Mesenchymal stem cell (in vitro differentiated cells and primary cell): Measurements from ENCODE around the gene PSPC1.
A peak's percentile ranks its signal among the peaks of the same experiment; 100 is the strongest.
"Not testable (repeated sequence)": the region's sequence is repeated elsewhere in the genome, so short reads cannot be mapped to it uniquely, and the experiment has no call there.

Experiments used
- DNase-seq: peaks from one replicate; pipeline ENCODE4 v3.0.0-alpha.2; 2013
- H2AFZ ChIP-seq: one replicate; pipeline ENCODE4 v1.6.1; 2013; ENCODE audit warnings: low read depth, mild to moderate bottlenecking, control low read depth, inconsistent platforms, low read length, moderate library complexity
- H2AK5ac ChIP-seq: 2 replicates; pipeline ENCODE4 v1.6.1; 2013; ENCODE audit warnings: low read length, moderate library complexity, mild to moderate bottlenecking, inconsistent platforms; ENCODE audit not compliant: severe bottlenecking
- H2BK120ac ChIP-seq: one replicate; pipeline ENCODE4 v1.6.1; 2013; ENCODE audit warnings: low read depth, mild to moderate bottlenecking, inconsistent platforms, low read length, moderate library complexity
- H2BK12ac ChIP-seq, 2 experiments: one replicate each; pipeline ENCODE4 v1.6.1; 2013; ENCODE audit warnings: inconsistent platforms in 2 of 2, low read length in 2 of 2, mild to moderate bottlenecking in 2 of 2, moderate library complexity in 2 of 2, control low read depth in 1 of 2
- H2BK15ac ChIP-seq: one replicate; pipeline ENCODE4 v1.6.1; 2013; ENCODE audit warnings: mild to moderate bottlenecking, low read depth, inconsistent platforms; ENCODE audit not compliant: poor library complexity, severe bottlenecking
- H2BK5ac ChIP-seq: 2 replicates; pipeline ENCODE4 v1.6.1; 2013; ENCODE audit warnings: low read depth, mild to moderate bottlenecking, low read length, control low read depth, inconsistent platforms; ENCODE audit not compliant: poor library complexity, severe bottlenecking
- H3K14ac ChIP-seq, 2 experiments: one replicate each; pipeline ENCODE4 v1.6.1; 2013; ENCODE audit warnings: inconsistent platforms in 2 of 2, low read length in 2 of 2, control low read depth in 1 of 2, mild to moderate bottlenecking in 1 of 2, moderate library complexity in 1 of 2
- H3K18ac ChIP-seq, 2 experiments: one replicate each; pipeline ENCODE4 v1.6.1; 2013; ENCODE audit warnings: inconsistent platforms in 2 of 2, low read length in 2 of 2, control low read depth in 1 of 2, low read depth in 1 of 2, mild to moderate bottlenecking in 1 of 2
- H3K23ac ChIP-seq, 2 experiments: one replicate each; pipeline ENCODE4 v1.6.1; 2013; ENCODE audit warnings: inconsistent platforms in 2 of 2, low read length in 2 of 2, mild to moderate bottlenecking in 2 of 2, moderate library complexity in 2 of 2, control low read depth in 1 of 2
- H3K27ac ChIP-seq: 2 replicates; pipeline ENCODE4 v1.5.1; 2013; ENCODE audit warnings: mild to moderate bottlenecking, moderate library complexity, low read length, control low read depth, inconsistent platforms; ENCODE audit not compliant: poor library complexity, severe bottlenecking
- H3K27me3 ChIP-seq, 2 experiments: 2 replicates each; pipeline versions ENCODE4 v1.6.1 to v1.7.0; 2013; ENCODE audit warnings: low read length in 2 of 2, mild to moderate bottlenecking in 2 of 2, moderate library complexity in 2 of 2, control low read depth in 1 of 2, inconsistent platforms in 1 of 2; ENCODE audit not compliant: control insufficient read depth in 1 of 2, insufficient read depth in 1 of 2
- H3K36me3 ChIP-seq, 2 experiments: 2 replicates each; pipeline versions ENCODE4 v1.6.1 to v1.7.0; 2013; ENCODE audit warnings: low read length in 2 of 2, control low read depth in 1 of 2, inconsistent platforms in 1 of 2, low read depth in 1 of 2, mild to moderate bottlenecking in 1 of 2; ENCODE audit not compliant: insufficient read depth in 2 of 2, control insufficient read depth in 1 of 2
- H3K4ac ChIP-seq, 2 experiments: one replicate each; pipeline ENCODE4 v1.6.1; 2013; ENCODE audit warnings: inconsistent platforms in 2 of 2, low read length in 2 of 2, mild to moderate bottlenecking in 2 of 2, moderate library complexity in 2 of 2, control low read depth in 1 of 2, low read depth in 1 of 2
- H3K4me1 ChIP-seq: 2 replicates; pipeline ENCODE4 v1.6.1; 2013; ENCODE audit warnings: low read depth, low read length, control low read depth; ENCODE audit not compliant: control insufficient read depth, insufficient read depth
- H3K4me2 ChIP-seq: 2 replicates; pipeline ENCODE4 v1.6.1; 2013; ENCODE audit warnings: low read length, mild to moderate bottlenecking, inconsistent platforms; ENCODE audit not compliant: poor library complexity, severe bottlenecking
- H3K4me3 ChIP-seq, 2 experiments: 2 replicates each; pipeline versions ENCODE4 v1.5.1 to v1.7.0; 2013; ENCODE audit warnings: low read length in 2 of 2, mild to moderate bottlenecking in 2 of 2, control low read depth in 1 of 2, low read depth in 1 of 2; ENCODE audit not compliant: insufficient read depth in 1 of 2
- H3K79me1 ChIP-seq: replicated peaks from 2 replicates; pipeline ENCODE4 v1.6.1; 2013; ENCODE audit warnings: mild to moderate bottlenecking, control low read depth, low read length, inconsistent platforms; ENCODE audit not compliant: poor library complexity, severe bottlenecking
- H3K9ac ChIP-seq: 2 replicates; pipeline ENCODE4 v1.7.0; 2013; ENCODE audit warnings: mild to moderate bottlenecking, low read length, moderate library complexity
- H3K9me3 ChIP-seq: 2 replicates; pipeline ENCODE4 v1.7.0; 2013; ENCODE audit warnings: mild to moderate bottlenecking, low read length; ENCODE audit not compliant: control insufficient read depth
- H4K8ac ChIP-seq: one replicate; pipeline ENCODE4 v1.6.1; 2013; ENCODE audit warnings: inconsistent platforms, mild to moderate bottlenecking, low read length, moderate library complexity
- H4K91ac ChIP-seq: one replicate; pipeline ENCODE4 v1.6.1; 2013; ENCODE audit warnings: mild to moderate bottlenecking, low read length, inconsistent platforms
- whole genome bisulfite sequencing: methylation state at CpG from one replicate; pipeline ENCODE4 v1.1.7; 2013; ENCODE audit warnings: mixed read lengths; 5-methylcytosine and 5-hydroxymethylcytosine counted together

Gene PSPC1

GRCh38 chr13:19701619-19702018, 81.1 kb downstream of the PSPC1 start:
- not testable (repeated sequence) for H4K91ac ChIP-seq, H3K14ac ChIP-seq, H3K9me3 ChIP-seq, H3K4me2 ChIP-seq, H2BK120ac ChIP-seq, H4K8ac ChIP-seq, H3K4me1 ChIP-seq, H2BK15ac ChIP-seq, H2BK5ac ChIP-seq, H2BK12ac ChIP-seq, H3K27ac ChIP-seq, H3K4ac ChIP-seq, H3K4me3 ChIP-seq, H3K9ac ChIP-seq, H2AK5ac ChIP-seq, H2AFZ ChIP-seq, H3K79me1 ChIP-seq, H3K27me3 ChIP-seq, H3K18ac ChIP-seq, H3K23ac ChIP-seq, DNase-seq
- H3K36me3 ChIP-seq: peaks cover 2 to 18% of the 10 kb centered on the region in 2 experiments

DNA sequence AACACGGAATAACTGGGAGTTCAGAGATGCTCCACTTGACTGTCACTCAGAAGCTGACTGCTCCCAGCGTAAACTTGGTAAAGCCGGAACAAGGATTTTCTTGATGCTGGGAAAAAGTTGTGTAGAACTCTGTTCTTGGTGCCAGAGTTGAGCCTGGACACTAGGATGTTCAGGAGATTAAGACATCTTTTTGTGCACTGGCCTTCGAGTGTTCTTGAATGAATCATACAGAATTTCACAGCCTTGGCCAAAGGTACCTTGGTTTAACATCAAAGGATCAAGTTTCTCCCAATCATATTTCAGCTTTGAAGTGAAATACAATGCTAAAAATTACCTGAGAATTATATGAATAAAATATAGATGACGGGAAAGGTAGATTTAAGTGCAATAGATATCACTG, 81.8 kb downstream of the PSPC1 start:
- not testable (repeated sequence) for H3K79me1 ChIP-seq, H4K91ac ChIP-seq, H3K9me3 ChIP-seq, H3K4ac ChIP-seq, H3K14ac ChIP-seq, H2BK5ac ChIP-seq, H4K8ac ChIP-seq, H2AK5ac ChIP-seq, H2BK12ac ChIP-seq, DNase-seq, H3K18ac ChIP-seq, H3K4me1 ChIP-seq, H3K27ac ChIP-seq, H3K23ac ChIP-seq, H3K4me2 ChIP-seq, H3K27me3 ChIP-seq, H3K4me3 ChIP-seq, H2AFZ ChIP-seq, H2BK15ac ChIP-seq, H2BK120ac ChIP-seq, H3K9ac ChIP-seq
- peaks cover 2 to 19% of the 10 kb centered on the region in 2 experiments for H3K36me3 ChIP-seq
- no CpG with 5 or more reads among the region's 5 CpGs for WGBS

DNA sequence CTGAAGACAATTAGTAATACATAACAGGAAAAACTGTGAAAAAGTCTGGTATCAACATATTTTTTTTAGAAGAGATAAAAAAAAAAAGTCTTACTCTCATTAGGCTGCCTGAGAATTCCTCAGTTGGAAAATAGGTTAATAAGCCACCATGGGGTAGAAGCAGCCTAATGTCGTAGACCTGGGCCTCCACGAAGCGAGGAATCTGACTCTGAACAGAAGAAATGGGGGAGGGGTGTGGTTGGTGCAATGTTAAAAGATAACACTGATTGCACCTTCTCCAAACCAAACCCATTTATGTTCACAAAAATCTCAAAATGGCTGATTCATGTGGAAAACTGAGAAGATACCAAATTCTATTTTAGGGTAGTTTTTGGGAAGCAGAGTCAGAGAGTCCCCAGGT, 86.9 kb downstream of the PSPC1 start:
- H3K4me2 ChIP-seq: no peak overlapping the region
- H3K4me3 ChIP-seq: no peak overlapping the region
- H3K36me3 ChIP-seq: peaks cover 9 to 20% of the 10 kb centered on the region in 2 experiments
- H2AFZ ChIP-seq: no peak overlapping the region
- H3K4ac ChIP-seq: no peak overlapping the region
- H2BK15ac ChIP-seq: no peak overlapping the region
- H3K27ac ChIP-seq: peak overlapping the region; percentile 24
- no peaks in the 10 kb centered on the region for H3K9me3 ChIP-seq
- H3K4me1 ChIP-seq: peaks cover 5% of the 10 kb centered on the region
- no peak overlapping the region for H2BK12ac ChIP-seq
- H3K79me1 ChIP-seq: peaks cover 8% of the 10 kb centered on the region
- H2AK5ac ChIP-seq: no peak overlapping the region
- H3K23ac ChIP-seq: no peak overlapping the region
- H2BK120ac ChIP-seq: no peak overlapping the region
- no peaks in the 10 kb centered on the region for H3K27me3 ChIP-seq
- WGBS: 42% methylated on average over 2 of the region's 3 CpGs
- DNase-seq: no peak
- no peak overlapping the region for H4K91ac ChIP-seq
- no peak overlapping the region for H3K9ac ChIP-seq
- no peak overlapping the region for H2BK5ac ChIP-seq
- H3K18ac ChIP-seq: no peak overlapping the region
- H4K8ac ChIP-seq: no peak overlapping the region
- no peak overlapping the region for H3K14ac ChIP-seq

- H3K79me1 ChIP-seq: peaks cover 10% of the 10 kb centered on the region
- H3K36me3 ChIP-seq: peaks cover 9 to 19% of the 10 kb centered on the region in 2 experiments
- no peak overlapping the region for H3K14ac ChIP-seq
- no peak overlapping the region for H3K18ac ChIP-seq
- no peak overlapping the region for H3K9ac ChIP-seq
- WGBS: 60% methylated on average over 1 of the region's 1 CpG
- no peak overlapping the region for H2BK120ac ChIP-seq
- H2AK5ac ChIP-seq: no peak overlapping the region
- H2BK5ac ChIP-seq: no peak overlapping the region
- no peaks in the 10 kb centered on the region for H3K9me3 ChIP-seq
- no peak overlapping the region for H2BK12ac ChIP-seq
- DNase-seq: no peak
- H3K4ac ChIP-seq: no peak overlapping the region
- no peak overlapping the region for H3K4me2 ChIP-seq
- no peak overlapping the region for H3K27ac ChIP-seq
- H3K27me3 ChIP-seq: no peaks in the 10 kb centered on the region
- no peak overlapping the region for H3K4me3 ChIP-seq
- peaks cover 5% of the 10 kb centered on the region for H3K4me1 ChIP-seq
- no peak overlapping the region for H2AFZ ChIP-seq
- H3K23ac ChIP-seq: no peak overlapping the region
- no peak overlapping the region for H4K91ac ChIP-seq
- H2BK15ac ChIP-seq: no peak overlapping the region
- no peak overlapping the region for H4K8ac ChIP-seq
Measured at GRCh38 chr13:19695428-19695827, 87.3 kb downstream of the PSPC1 start.
